Renal cortical epithelial cell (primary cell): ENCODE data around the gene KDF1. TPM values are rescaled to one million over a fixed set of nuclear protein-coding genes. Genes with fewer than 3 reads are reported as not detected.
"Not testable (repeated sequence)": the region's sequence is repeated elsewhere in the genome, so short reads cannot be mapped to it uniquely, and the experiment has no call there.

ENCODE experiments used
- DNase-seq: peaks from one replicate; pipeline ENCODE4 v3.0.0-alpha.2; 2011; ENCODE audit warnings: low read depth
- total RNA-seq: library from RNA; depleted of rRNA; stranded (reverse); fragments of >200 nt; gene quantifications from 2 replicates; pipeline ENCODE4 v1.2.3, GENCODE V29; 2014

The KDF1 gene
- total RNA-seq, 1 donor from 2014 or later = 2.0 TPM

- no peak for DNase-seq
These were observed 3.9 kb downstream of the KDF1 start for GRCh38 chr1:26956321-26956720.

GRCh38 chr1:26953374-26953773, 6.9 kb downstream of the KDF1 start:
- DNase-seq = no peak

- no peak for DNase-seq
These were observed 8.3 kb downstream of the KDF1 start for GRCh38 chr1:26951821-26952497.

GRCh38 chr1:26951216-26951615, 9.1 kb downstream of the KDF1 start:
- DNase-seq = no peak

- no peak for DNase-seq
These were observed 9.7 kb downstream of the KDF1 start for GRCh38 chr1:26950602-26951001.

- DNase-seq = peak; percentile 21
These were observed 10.3 kb downstream of the KDF1 start for GRCh38 chr1:26949926-26950319.

GRCh38 chr1:26949266-26949925, 10.9 kb downstream of the KDF1 start:
- no peak for DNase-seq

- DNase-seq = not testable (repeated sequence)
These were observed 11.6 kb downstream of the KDF1 start for GRCh38 chr1:26948725-26949057.

GRCh38 chr1:26946270-26946669, 14.0 kb downstream of the KDF1 start:
- no peak for DNase-seq

GRCh38 chr1:26945728-26946127, 14.5 kb downstream of the KDF1 start:
- DNase-seq = no peak

- no peak for DNase-seq
These were observed 15.1 kb downstream of the KDF1 start for GRCh38 chr1:26945138-26945537.

- DNase-seq = no peak
These were observed 17.6 kb downstream of the KDF1 start for GRCh38 chr1:26942656-26943055.

GRCh38 chr1:26941311-26941710, 19.0 kb downstream of the KDF1 start:
- DNase-seq = no peak

- no peak for DNase-seq
These were observed 21.6 kb downstream of the KDF1 start for GRCh38 chr1:26938659-26939025.

GRCh38 chr1:26938004-26938658, 22.1 kb downstream of the KDF1 start:
- DNase-seq = no peak

- peak; percentile 57 for DNase-seq
These were observed 23.4 kb downstream of the KDF1 start for GRCh38 chr1:26936823-26937222.

- no peak for DNase-seq
These were observed 27.7 kb downstream of the KDF1 start for GRCh38 chr1:26932531-26932930.

- no peak for DNase-seq
These were observed 36.6 kb downstream of the KDF1 start for GRCh38 chr1:26923711-26924110.

- DNase-seq = no peak
These were observed 37.4 kb downstream of the KDF1 start for GRCh38 chr1:26922901-26923300.

- DNase-seq = no peak
These were observed 37.9 kb downstream of the KDF1 start for GRCh38 chr1:26922431-26922729.

GRCh38 chr1:26921540-26922430, 38.5 kb downstream of the KDF1 start, which contains the start of gene NUDC:
Gene NUDC, plus strand, starts transcription at chr1:26921743. Its CDS starts 106 bp downstream, at chr1:26921849.
- DNase-seq = peak; percentile 93

- no peak for DNase-seq
These were observed 39.1 kb downstream of the KDF1 start for GRCh38 chr1:26921126-26921539.
